Neural progenitor cell (in vitro differentiated cells): ENCODE measurements around the gene SLC16A5. TPM values are rescaled to one million over a fixed set of nuclear protein-coding genes. Genes with fewer than 3 reads are reported as not detected.

Experiments
- DNase-seq: peaks from one replicate; pipeline ENCODE4 v3.0.0-alpha.2; 2016; ENCODE audit warnings: low spot score
- H2AFZ ChIP-seq: fragments of 200-600 bp; sonication (generic); replicated peaks from 2 replicates; pipeline ENCODE4 v1.6.1; 2016; ENCODE audit warnings: antibody characterized with exemption
- H3F3A ChIP-seq: fragments of 200-600 bp; sonication (generic); 2 replicates; pipeline ENCODE4 v1.6.1; 2016; ENCODE audit warnings: antibody characterized with exemption, low read depth
- H3K27ac ChIP-seq: fragments of 200-600 bp; sonication (generic); 2 replicates; pipeline ENCODE4 v1.5.1; 2016; ENCODE audit warnings: mild to moderate bottlenecking
- H3K27me3 ChIP-seq: fragments of 200-600 bp; sonication (generic); 2 replicates; pipeline ENCODE4 v1.6.1; 2016; ENCODE audit warnings: mild to moderate bottlenecking, moderate library complexity
- H3K36me3 ChIP-seq: fragments of 200-600 bp; sonication (generic); 2 replicates; pipeline ENCODE4 v1.5.1; 2016
- H3K4me1 ChIP-seq: fragments of 200-600 bp; sonication (generic); 2 replicates; pipeline ENCODE4 v1.6.1; 2016; ENCODE audit warnings: mixed run types
- H3K4me2 ChIP-seq: fragments of 200-600 bp; sonication (generic); 2 replicates; pipeline ENCODE4 v1.6.1; 2016
- H3K4me3 ChIP-seq: fragments of 200-600 bp; sonication (generic); 2 replicates; pipeline ENCODE4 v1.5.1; 2016
- H3K79me2 ChIP-seq: fragments of 200-600 bp; sonication (generic); 2 replicates; pipeline ENCODE4 v1.6.1; 2016; ENCODE audit warnings: low read depth
- H3K9ac ChIP-seq: fragments of 200-600 bp; sonication (generic); 2 replicates; pipeline ENCODE4 v1.6.1; 2016
- H3K9me3 ChIP-seq: fragments of 200-600 bp; sonication (generic); 2 replicates; pipeline ENCODE4 v1.5.1; 2016; ENCODE audit warnings: low read depth
- H4K20me1 ChIP-seq: fragments of 200-600 bp; sonication (generic); 2 replicates; pipeline ENCODE4 v1.6.1; 2016; ENCODE audit warnings: low read depth
- H3K27ac Mint-ChIP-seq: 3 replicates; pipeline ENCODE4 v1.8.0; 2021; ENCODE audit warnings: mixed read lengths
- H3K27me3 Mint-ChIP-seq: 2 replicates; pipeline ENCODE4 v1.8.0; 2022; ENCODE audit warnings: low read depth, mild to moderate bottlenecking, inconsistent platforms, moderate library complexity, mixed read lengths; ENCODE audit not compliant: insufficient read depth
- H3K36me3 Mint-ChIP-seq: 3 replicates; pipeline ENCODE4 v1.8.0; 2021; ENCODE audit warnings: mixed read lengths
- H3K4me1 Mint-ChIP-seq: 3 replicates; pipeline ENCODE4 v1.8.0; 2021; ENCODE audit warnings: mixed read lengths
- H3K4me3 Mint-ChIP-seq: 3 replicates; pipeline ENCODE4 v1.8.0; 2021; ENCODE audit warnings: mild to moderate bottlenecking, moderate library complexity, mixed read lengths
- H3K9me3 Mint-ChIP-seq: 3 replicates; pipeline ENCODE4 v1.8.0; 2020; ENCODE audit warnings: mixed read lengths
- CTCF ChIP-seq: fragments of 200-600 bp; sonication (generic); IDR thresholded peaks from 2 replicates; pipeline ENCODE4 v1.5.1; 2017; ENCODE audit warnings: antibody characterized with exemption, mild to moderate bottlenecking
- EZH2 ChIP-seq: fragments of 200-600 bp; sonication (generic); IDR thresholded peaks from 2 replicates; pipeline ENCODE4 v1.6.1; 2017; ENCODE audit warnings: antibody characterized with exemption, mild to moderate bottlenecking, moderate library complexity
- EZH2phosphoT487 ChIP-seq: fragments of 200-600 bp; sonication (generic); IDR thresholded peaks from 2 replicates; pipeline ENCODE4 v1.6.1; 2017; ENCODE audit warnings: antibody characterized with exemption
- total RNA-seq: library from RNA; depleted of rRNA; stranded (reverse); fragments of >200 nt; gene quantifications from 2 replicates; pipeline ENCODE4 v1.2.3, GENCODE V29; 2015; ENCODE audit warnings: low replicate concordance

The SLC16A5 gene
- total RNA-seq, 1 donor from 2014 or later, result 3.4 TPM

- H3K9me3 ChIP-seq, result no peaks in the 10 kb centered on the region
- no peaks in the 10 kb centered on the region for H4K20me1 ChIP-seq
- Mint-ChIP-seq H3K27ac (peak overlapping the region; percentile 51), H3K9me3 (no peaks in the 10 kb centered on the region), H3K27me3 (peaks cover 7% of the 10 kb centered on the region), H3K4me3 (peak overlapping the region; percentile 52), H3K36me3 (no peaks in the 10 kb centered on the region), H3K4me1 (peaks cover 33% of the 10 kb centered on the region)
- H3K4me3 ChIP-seq, result no peak overlapping the region
- DNase-seq, result no peak
- no peak for TF ChIP-seq EZH2
- no peak for TF ChIP-seq EZH2phosphoT487
- H3K4me2 ChIP-seq, result no peak overlapping the region
- peaks cover 11% of the 10 kb centered on the region for H3K4me1 ChIP-seq
- no peak overlapping the region for H3K9ac ChIP-seq
- no peaks in the 10 kb centered on the region for H3K79me2 ChIP-seq
- no peaks in the 10 kb centered on the region for H3K36me3 ChIP-seq
- no peak overlapping the region for H2AFZ ChIP-seq
- H3K27ac ChIP-seq, result no peak overlapping the region
- no peaks in the 10 kb centered on the region for H3K27me3 ChIP-seq
- peaks cover 13% of the 10 kb centered on the region for H3F3A ChIP-seq
These were observed 3.6 kb upstream of the SLC16A5 start for GRCh38 chr17:75084039-75084660.

DNA sequence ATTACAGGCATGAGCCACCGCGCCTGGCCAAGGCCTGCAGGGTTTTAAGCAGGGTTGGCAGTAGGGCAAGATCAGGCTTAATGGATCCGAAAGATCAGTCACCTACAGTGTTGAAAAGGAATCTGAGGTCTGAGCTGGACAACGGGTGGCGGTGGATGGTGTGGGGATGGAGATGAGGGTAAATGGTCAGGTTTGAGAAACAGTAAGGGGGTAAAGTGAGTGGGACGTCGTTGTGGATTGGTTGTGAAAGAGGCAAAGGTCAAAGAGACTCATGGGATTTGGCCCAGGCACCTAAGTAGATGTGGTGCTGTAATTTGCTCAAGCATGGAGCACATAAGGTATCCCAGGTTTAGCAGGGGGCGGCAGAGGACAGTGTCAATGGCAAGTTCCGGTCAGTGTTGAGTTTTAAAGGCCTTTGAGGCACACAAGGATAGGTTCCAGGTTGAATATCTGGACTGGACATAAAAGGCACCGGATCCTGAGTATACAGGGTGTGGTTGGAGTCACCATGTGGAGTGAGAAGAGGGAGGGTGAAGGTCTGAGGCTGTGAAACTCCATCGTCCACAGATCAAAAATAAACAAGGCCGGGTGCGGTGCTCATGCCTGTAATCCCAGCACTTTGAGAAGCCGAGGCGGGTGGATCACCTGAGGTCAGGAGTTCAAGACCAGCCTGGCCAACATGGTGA, 1.1 kb upstream of the SLC16A5 start:
- no peak overlapping the region for H2AFZ ChIP-seq
- no peaks in the 10 kb centered on the region for H3K79me2 ChIP-seq
- H3K4me1 ChIP-seq, result peaks cover 19% of the 10 kb centered on the region
- no peaks in the 10 kb centered on the region for H3K27me3 ChIP-seq
- no peak for DNase-seq
- peak overlapping the region; percentile 24 for H3K4me3 Mint-ChIP-seq
- no peak overlapping the region for H3K4me3 ChIP-seq
- H3K27ac ChIP-seq, result no peak overlapping the region
- H3K9me3 ChIP-seq, result no peaks in the 10 kb centered on the region
- peak overlapping the region; percentile 73 for H3K4me2 ChIP-seq
- no peaks in the 10 kb centered on the region for H4K20me1 ChIP-seq
- H3K36me3 ChIP-seq, result no peaks in the 10 kb centered on the region
- peaks cover 7% of the 10 kb centered on the region for H3K27me3 Mint-ChIP-seq
- TF ChIP-seq CTCF (no peak), EZH2 (no peak), EZH2phosphoT487 (no peak)
- peaks cover 21% of the 10 kb centered on the region for H3F3A ChIP-seq
- H3K9me3 Mint-ChIP-seq, result no peaks in the 10 kb centered on the region
- no peak overlapping the region for H3K27ac Mint-ChIP-seq
- H3K9ac ChIP-seq, result no peak overlapping the region
- H3K36me3 Mint-ChIP-seq, result no peaks in the 10 kb centered on the region
- peaks cover 52% of the 10 kb centered on the region for H3K4me1 Mint-ChIP-seq

- Histone ChIP-seq H3K36me3 (no peaks in the 10 kb centered on the region), H3K79me2 (no peaks in the 10 kb centered on the region), H2AFZ (peak overlapping the region; percentile 99), H4K20me1 (no peaks in the 10 kb centered on the region), H3K27me3 (no peaks in the 10 kb centered on the region), H3K4me1 (peaks cover 20% of the 10 kb centered on the region), H3K27ac (no peak overlapping the region), H3F3A (peaks cover 21% of the 10 kb centered on the region), H3K4me2 (peak overlapping the region; percentile 73), H3K4me3 (peak overlapping the region; percentile 62), H3K9me3 (no peaks in the 10 kb centered on the region), H3K9ac (no peak overlapping the region)
- H3K27ac Mint-ChIP-seq, result no peak overlapping the region
- TF ChIP-seq CTCF, result no peak
- no peak for TF ChIP-seq EZH2
- TF ChIP-seq EZH2phosphoT487, result no peak
- no peaks in the 10 kb centered on the region for H3K36me3 Mint-ChIP-seq
- no peaks in the 10 kb centered on the region for H3K9me3 Mint-ChIP-seq
- DNase-seq, result no peak
- H3K27me3 Mint-ChIP-seq, result peaks cover 7% of the 10 kb centered on the region
- H3K4me1 Mint-ChIP-seq, result peaks cover 57% of the 10 kb centered on the region
- H3K4me3 Mint-ChIP-seq, result peak overlapping the region; percentile 52
These were observed 584 bp upstream of the SLC16A5 start for GRCh38 chr17:75087182-75087557.
